ACC112 (cell line): ENCODE measurements around the gene RPL15.
"Not testable (repeated sequence)": the region's sequence is repeated elsewhere in the genome, so short reads cannot be mapped to it uniquely, and the experiment has no call there.

Experiments
- H2AFZ ChIP-seq: fragments of 200-600 bp; sonication (generic); one replicate; pipeline ENCODE4 v1.6.0; 2017; ENCODE audit warnings: antibody characterized with exemption, low read length; ENCODE audit not compliant: unreplicated experiment
- H3K27ac ChIP-seq: fragments of 200-600 bp; sonication (generic); 2 replicates; pipeline ENCODE4 v1.5.1; 2014; ENCODE audit warnings: low read depth, mild to moderate bottlenecking, antibody characterized with exemption, low read length, moderate library complexity
- H3K27me3 ChIP-seq: fragments of 200-600 bp; sonication (generic); 2 replicates; pipeline ENCODE4 v1.6.1; 2014; ENCODE audit warnings: mild to moderate bottlenecking, antibody characterized with exemption, low read length, moderate library complexity, mixed read lengths; ENCODE audit not compliant: insufficient read depth
- H3K36me3 ChIP-seq: fragments of 200-600 bp; sonication (generic); 2 replicates; pipeline ENCODE4 v1.6.1; 2016; ENCODE audit warnings: mild to moderate bottlenecking, antibody characterized with exemption, low read length, moderate library complexity, mixed read lengths; ENCODE audit not compliant: insufficient read depth
- H3K4me1 ChIP-seq: fragments of 200-600 bp; sonication (generic); one replicate; pipeline ENCODE4 v1.6.1; 2016; ENCODE audit warnings: low read length, mixed read lengths; ENCODE audit not compliant: insufficient read depth, unreplicated experiment, control insufficient read depth
- H3K4me3 ChIP-seq: fragments of 200-600 bp; sonication (generic); 2 replicates; pipeline ENCODE4 v1.5.1; 2014; ENCODE audit warnings: mild to moderate bottlenecking, low read depth, low read length
- H3K79me2 ChIP-seq: fragments of 200-600 bp; sonication (generic); one replicate; pipeline ENCODE4 v1.6.0; 2016; ENCODE audit warnings: low read length; ENCODE audit not compliant: control insufficient read depth, unreplicated experiment, insufficient read depth

The RPL15 gene

GRCh38 chr3:23876923-23877322 lies 40.0 kb upstream of the RPL15 start:
- peak overlapping the region; percentile 8; the same call in 1 of the 2 replicates for H3K4me3 ChIP-seq
- H3K36me3 ChIP-seq = 0 out of 2 replicates have a peak, but pooled peaks cover 2% of the 10 kb centered on the region
- H3K79me2 ChIP-seq = peaks cover 46% of the 10 kb centered on the region
- no peak overlapping the region for H2AFZ ChIP-seq
- H3K4me1 ChIP-seq = peaks cover 47% of the 10 kb centered on the region
- peak overlapping the region; percentile 32; the same call in 1 of the 2 replicates for H3K27ac ChIP-seq
- H3K27me3 ChIP-seq = no peaks in the 10 kb centered on the region

- peaks cover 47% of the 10 kb centered on the region for H3K4me1 ChIP-seq
- peaks cover 46% of the 10 kb centered on the region for H3K79me2 ChIP-seq
- 0 out of 2 replicates have a peak, but pooled peaks cover 3% of the 10 kb centered on the region for H3K36me3 ChIP-seq
- no peak overlapping the region for H2AFZ ChIP-seq
- H3K27ac ChIP-seq = peak overlapping the region; percentile 32
- peak overlapping the region; percentile 18; the same call in 1 of the 2 replicates for H3K4me3 ChIP-seq
- no peaks in the 10 kb centered on the region for H3K27me3 ChIP-seq
Observed at GRCh38 chr3:23877329-23877980, 39.5 kb upstream of the RPL15 start.

- peaks cover 42% of the 10 kb centered on the region for H3K79me2 ChIP-seq
- no peak overlapping the region for H3K4me3 ChIP-seq
- 0 out of 2 replicates have a peak, but pooled peaks cover 3% of the 10 kb centered on the region for H3K36me3 ChIP-seq
- H3K27me3 ChIP-seq = no peaks in the 10 kb centered on the region
- H3K27ac ChIP-seq = no peak overlapping the region
- peaks cover 37% of the 10 kb centered on the region for H3K4me1 ChIP-seq
- no peak overlapping the region for H2AFZ ChIP-seq
Observed at GRCh38 chr3:23879485-23879884, 37.4 kb upstream of the RPL15 start.

GRCh38 chr3:23880703-23881339 lies 36.1 kb upstream of the RPL15 start:
- no peak overlapping the region for H3K4me3 ChIP-seq
- H3K4me1 ChIP-seq = peaks cover 24% of the 10 kb centered on the region
- no peak overlapping the region for H2AFZ ChIP-seq
- H3K27ac ChIP-seq = no peak overlapping the region
- peaks cover 29% of the 10 kb centered on the region for H3K79me2 ChIP-seq
- 0 out of 2 replicates have a peak, but pooled peaks cover 3% of the 10 kb centered on the region for H3K36me3 ChIP-seq
- no peaks in the 10 kb centered on the region for H3K27me3 ChIP-seq

GRCh38 chr3:23881993-23882392 lies 34.9 kb upstream of the RPL15 start:
- not testable (repeated sequence) for H2AFZ ChIP-seq, H3K36me3 ChIP-seq, H3K27me3 ChIP-seq, H3K4me3 ChIP-seq, H3K27ac ChIP-seq
- Histone ChIP-seq H3K79me2 (peaks cover 20% of the 10 kb centered on the region), H3K4me1 (peaks cover 12% of the 10 kb centered on the region)

GRCh38 chr3:23882487-23882918 lies 34.4 kb upstream of the RPL15 start:
- no peak overlapping the region for H3K4me3 ChIP-seq
- H3K27me3 ChIP-seq = no peaks in the 10 kb centered on the region
- peaks cover 20% of the 10 kb centered on the region for H3K79me2 ChIP-seq
- no peak overlapping the region for H3K27ac ChIP-seq
- H3K36me3 ChIP-seq = 0 out of 2 replicates have a peak, but pooled peaks cover 3% of the 10 kb centered on the region
- peaks cover 7% of the 10 kb centered on the region for H3K4me1 ChIP-seq
- no peak overlapping the region for H2AFZ ChIP-seq

GRCh38 chr3:23884481-23884880 lies 32.5 kb upstream of the RPL15 start:
- H3K27me3 ChIP-seq = no peaks in the 10 kb centered on the region
- H3K27ac ChIP-seq = no peak overlapping the region
- peaks cover 6% of the 10 kb centered on the region for H3K4me1 ChIP-seq
- peaks cover 10% of the 10 kb centered on the region for H3K36me3 ChIP-seq
- no peak overlapping the region for H2AFZ ChIP-seq
- peaks cover 6% of the 10 kb centered on the region for H3K79me2 ChIP-seq
- no peak overlapping the region for H3K4me3 ChIP-seq

- Histone ChIP-seq H3K27me3 (no peaks in the 10 kb centered on the region), H3K79me2 (peaks cover 4% of the 10 kb centered on the region), H3K27ac (no peak overlapping the region)
Observed at GRCh38 chr3:23885210-23885609, 31.7 kb upstream of the RPL15 start.

GRCh38 chr3:23886311-23886710 lies 30.6 kb upstream of the RPL15 start:
- H3K79me2 ChIP-seq = peaks cover 2% of the 10 kb centered on the region
- no peak overlapping the region for H3K4me3 ChIP-seq
- H3K27ac ChIP-seq = no peak overlapping the region

More at GRCh38 chr3:23885210-23885609, 31.7 kb upstream of the RPL15 start:
- Histone ChIP-seq H3K36me3 (peaks cover 14% of the 10 kb centered on the region), H3K4me3 (no peak overlapping the region), H2AFZ (no peak overlapping the region), H3K4me1 (peaks cover 6% of the 10 kb centered on the region)

GRCh38 chr3:23888617-23889228 lies 28.2 kb upstream of the RPL15 start:
- Histone ChIP-seq H3K36me3 (peaks cover 19% of the 10 kb centered on the region), H3K27ac (no peak overlapping the region), H2AFZ (no peak overlapping the region), H3K4me1 (peaks cover 6% of the 10 kb centered on the region), H3K4me3 (no peak overlapping the region), H3K79me2 (no peaks in the 10 kb centered on the region), H3K27me3 (no peaks in the 10 kb centered on the region)

More at GRCh38 chr3:23886311-23886710, 30.6 kb upstream of the RPL15 start:
- H3K27me3 ChIP-seq = no peaks in the 10 kb centered on the region
- no peak overlapping the region for H2AFZ ChIP-seq
- peaks cover 6% of the 10 kb centered on the region for H3K4me1 ChIP-seq
- H3K36me3 ChIP-seq = peaks cover 17% of the 10 kb centered on the region
